Prostate gland (tissue), 2 donors: ENCODE results near the gene PTK7.

Experiments used
- CTCF ChIP-seq, 4 experiments: fragments of 200-600 bp in 2 of 4; fragments of 450-650 bp in 2 of 4; sonication (generic) in 2 of 4; IDR thresholded peaks; 1 replicate in 3 of 4; 2 replicates in 1 of 4; pipeline ENCODE4 v1.5.1; 2016 to 2019; ENCODE audit warnings: antibody characterized with exemption in 4 of 4, mild to moderate bottlenecking in 2 of 4, moderate library complexity in 2 of 4
- POLR2AphosphoS5 ChIP-seq: sonication (generic); formaldehyde crosslinking; IDR thresholded peaks from one replicate; pipeline ENCODE4 v1.6.1; 2017; ENCODE audit warnings: antibody characterized with exemption

GRCh38 chr6:43200541-43200940, 124.4 kb downstream of the PTK7 start:
- no peak for TF ChIP-seq CTCF (IDR thresholded peaks at IDR 0.05)
- no peak for TF ChIP-seq POLR2AphosphoS5
